Measurements from ENCODE around the gene BCR.

GRCh38 chr22:23233752-23234408, 53.6 kb downstream of the BCR start:
- no peak for TF ChIP-seq CTCF (IDR thresholded peaks at IDR 0.05)
- TF ChIP-seq POLR2A (IDR thresholded peaks at IDR 0.05): no peak
- TF ChIP-seq EP300 (IDR thresholded peaks at IDR 0.05): no peak
